ENCODE data around the gene ADGRG1.

Gene ADGRG1

GRCh38 chr16:57684626-57685358 lies 56.4 kb downstream of the ADGRG1 start:
- in situ Hi-C loops (cut with MboI; ENCODE audit: low sequenced_read_pairs, unreplicated experiment) = no loop called here
- TF ChIP-seq, protein P1, sequence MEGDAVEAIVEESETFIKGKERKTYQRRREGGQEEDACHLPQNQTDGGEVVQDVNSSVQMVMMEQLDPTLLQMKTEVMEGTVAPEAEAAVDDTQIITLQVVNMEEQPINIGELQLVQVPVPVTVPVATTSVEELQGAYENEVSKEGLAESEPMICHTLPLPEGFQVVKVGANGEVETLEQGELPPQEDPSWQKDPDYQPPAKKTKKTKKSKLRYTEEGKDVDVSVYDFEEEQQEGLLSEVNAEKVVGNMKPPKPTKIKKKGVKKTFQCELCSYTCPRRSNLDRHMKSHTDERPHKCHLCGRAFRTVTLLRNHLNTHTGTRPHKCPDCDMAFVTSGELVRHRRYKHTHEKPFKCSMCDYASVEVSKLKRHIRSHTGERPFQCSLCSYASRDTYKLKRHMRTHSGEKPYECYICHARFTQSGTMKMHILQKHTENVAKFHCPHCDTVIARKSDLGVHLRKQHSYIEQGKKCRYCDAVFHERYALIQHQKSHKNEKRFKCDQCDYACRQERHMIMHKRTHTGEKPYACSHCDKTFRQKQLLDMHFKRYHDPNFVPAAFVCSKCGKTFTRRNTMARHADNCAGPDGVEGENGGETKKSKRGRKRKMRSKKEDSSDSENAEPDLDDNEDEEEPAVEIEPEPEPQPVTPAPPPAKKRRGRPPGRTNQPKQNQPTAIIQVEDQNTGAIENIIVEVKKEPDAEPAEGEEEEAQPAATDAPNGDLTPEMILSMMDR (IDR thresholded peaks at IDR 0.05; ENCODE audit: borderline replicate concordance, control extremely low read depth, extremely low read depth, insufficient read depth, missing control alignments) = no peak
- no peak for DNase-seq (ENCODE audit: low spot score)

GRCh38 chr16:57685633-57686032 lies 57.2 kb downstream of the ADGRG1 start:
- in situ Hi-C loops (cut with MboI; ENCODE audit: low sequenced_read_pairs, unreplicated experiment) = no loop called here
- DNase-seq (ENCODE audit: low spot score) = no peak
- TF ChIP-seq, protein P1 (IDR thresholded peaks at IDR 0.05; ENCODE audit: borderline replicate concordance, control extremely low read depth, extremely low read depth, insufficient read depth, missing control alignments) = no peak

GRCh38 chr16:57686577-57686976 lies 58.1 kb downstream of the ADGRG1 start:
- DNase-seq (ENCODE audit: low spot score) = no peak
- TF ChIP-seq, protein P1 (IDR thresholded peaks at IDR 0.05; ENCODE audit: borderline replicate concordance, control extremely low read depth, extremely low read depth, insufficient read depth, missing control alignments) = no peak
- in situ Hi-C loops (cut with MboI; ENCODE audit: low sequenced_read_pairs, unreplicated experiment) = no loop called here

DNA sequence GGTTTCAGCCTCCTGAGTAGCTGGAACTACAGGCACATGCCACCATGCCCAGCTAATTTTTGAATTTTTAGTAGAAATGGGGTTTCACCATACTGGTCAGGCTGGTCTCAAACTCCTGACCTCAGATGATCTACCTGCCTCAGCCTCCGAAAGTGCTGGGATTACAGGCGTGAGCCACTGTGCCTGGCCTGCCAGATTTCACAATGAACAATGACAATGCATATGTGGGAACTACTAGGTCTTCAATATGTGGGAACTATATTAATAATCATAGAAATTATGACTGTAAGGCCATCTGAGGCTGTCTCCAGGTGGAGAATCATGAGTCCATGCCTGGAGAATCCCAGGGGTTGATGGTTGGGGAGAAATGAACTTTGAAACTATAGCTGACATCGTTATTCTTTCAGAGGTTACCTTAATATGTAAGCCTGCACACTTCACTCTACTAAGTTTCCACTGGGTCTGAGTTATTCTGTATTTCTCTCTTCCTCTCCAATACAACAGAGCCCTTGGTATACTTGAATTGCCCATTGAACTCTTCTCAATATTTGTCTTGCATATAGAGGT lies 59.0 kb downstream of the ADGRG1 start:
- TF ChIP-seq, protein P1 (IDR thresholded peaks at IDR 0.05; ENCODE audit: borderline replicate concordance, control extremely low read depth, extremely low read depth, insufficient read depth, missing control alignments) = no peak
- in situ Hi-C loops (cut with MboI; ENCODE audit: low sequenced_read_pairs, unreplicated experiment) = no loop called here
- no peak for DNase-seq (ENCODE audit: low spot score)

DNA sequence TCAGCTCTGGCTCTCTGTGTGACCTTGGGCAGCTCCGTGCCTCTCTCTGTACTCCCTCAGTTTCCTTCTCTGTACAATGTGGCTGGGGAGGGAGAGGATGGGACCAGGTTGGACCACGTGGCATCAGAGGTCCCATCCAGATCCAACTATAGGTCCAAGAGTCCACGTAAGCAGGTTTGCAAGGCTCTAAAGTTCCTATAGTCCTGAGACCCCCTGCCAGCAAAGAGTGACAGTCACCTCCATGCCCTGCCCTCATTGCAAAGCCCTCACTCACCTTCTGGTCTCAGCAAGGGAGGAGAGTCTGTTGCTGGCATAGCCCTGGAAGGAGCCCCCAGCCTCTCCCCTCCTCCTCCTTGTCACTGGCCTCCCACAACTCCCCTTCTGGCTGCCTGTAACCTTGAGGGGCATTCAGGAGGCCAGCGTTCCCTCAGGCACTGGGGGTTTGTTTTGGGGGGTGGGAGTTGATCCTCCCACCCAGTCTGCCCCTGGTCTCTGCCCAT lies 60.1 kb downstream of the ADGRG1 start:
- DNase-seq (ENCODE audit: low spot score) = no peak
- in situ Hi-C loops (cut with MboI; ENCODE audit: low sequenced_read_pairs, unreplicated experiment) = no loop called here

GRCh38 chr16:57688987-57689761 lies 60.7 kb downstream of the ADGRG1 start:
- in situ Hi-C loops (cut with MboI; ENCODE audit: low sequenced_read_pairs, unreplicated experiment) = no loop called here
- TF ChIP-seq, protein P1 (IDR thresholded peaks at IDR 0.05; ENCODE audit: borderline replicate concordance, control extremely low read depth, extremely low read depth, insufficient read depth, missing control alignments) = no peak
- DNase-seq (ENCODE audit: low spot score) = no peak

More for the DNA sequence above, 60.1 kb downstream of the ADGRG1 start:
- TF ChIP-seq, protein P1 (IDR thresholded peaks at IDR 0.05; ENCODE audit: borderline replicate concordance, control extremely low read depth, extremely low read depth, insufficient read depth, missing control alignments) = no peak
